ENCODE results near the gene EEIG1. TPM values are rescaled to one million over a fixed set of nuclear protein-coding genes. Genes with fewer than 3 reads are reported as not detected.

EEIG1 gene
- total RNA-seq, 1 experiment from 2014 or later = 52.3 TPM

GRCh38 chr9:127979015-127979332 lies 1.8 kb downstream of the EEIG1 start:
- Histone ChIP-seq H2BK20ac (ENCODE audit: low read depth, low read length, poor library complexity, severe bottlenecking) (no peak overlapping the region), H3K79me1 (ENCODE audit: insufficient read depth, low read depth, low read length, poor library complexity, severe bottlenecking) (peaks cover 9% of the 10 kb centered on the region), H2BK120ac (ENCODE audit: low read depth, low read length, poor library complexity, severe bottlenecking) (no peak overlapping the region), H3K27me3 (ENCODE audit: insufficient read depth, low read length) (no peaks in the 10 kb centered on the region), H2AFZ (ENCODE audit: low read length) (no peak overlapping the region), H2BK15ac (ENCODE audit: low read depth, low read length) (no peak overlapping the region), H4K5ac (ENCODE audit: insufficient read length, low read depth, low read length) (no peak overlapping the region), H4K8ac (replicated peaks; ENCODE audit: insufficient read length, low read depth, low read length) (no peak overlapping the region), H3K27ac (ENCODE audit: insufficient read length, low read depth, low read length) (no peak overlapping the region), H3K56ac (ENCODE audit: insufficient read length, low read depth, low read length) (no peak overlapping the region), H3K79me2 (ENCODE audit: insufficient read depth, low read length) (peaks cover 35% of the 10 kb centered on the region; the same call in 1 of the 2 replicates), H3K9me3 (ENCODE audit: control insufficient read depth, low read depth, low read length) (no peaks in the 10 kb centered on the region), H3K23ac (ENCODE audit: insufficient read length, low read depth, low read length) (no peak overlapping the region), H2BK5ac (ENCODE audit: insufficient read length, low read length) (no peak overlapping the region), H4K91ac (ENCODE audit: insufficient read length, low read depth, low read length) (no peak overlapping the region), H3T11ph (ENCODE audit: low read length) (no peak overlapping the region), H2AK5ac (ENCODE audit: insufficient read length, low read length) (no peak overlapping the region), H4K20me1 (ENCODE audit: control insufficient read depth, insufficient read depth, insufficient read length) (peaks cover 2% of the 10 kb centered on the region), H3K18ac (ENCODE audit: insufficient read length, low read depth, low read length) (no peak overlapping the region), H3K14ac (ENCODE audit: insufficient read depth, low read length) (no peak overlapping the region), H3K4ac (ENCODE audit: low read depth, low read length) (no peak overlapping the region), H2BK12ac (ENCODE audit: insufficient read length, low read depth, low read length) (no peak overlapping the region), H3K9ac (ENCODE audit: extremely low read depth, insufficient read length, low read length) (peak overlapping the region; percentile 3), H3K23me2 (ENCODE audit: insufficient read length, low read depth, low read length, poor library complexity, severe bottlenecking) (peaks cover 19% of the 10 kb centered on the region), H3K4me2 (ENCODE audit: insufficient read depth, insufficient read length, low read length) (peak overlapping the region; percentile 57), H3K4me1 (ENCODE audit: insufficient read depth, low read length) (peaks cover 7% of the 10 kb centered on the region)
- no peak for DNase-seq
- Mint-ChIP-seq H3K27ac (peak overlapping the region; percentile 87 to 91 (median 91)), H3K27me3 (ENCODE audit: low read depth) (no peaks in the 10 kb centered on the region; the same call in 1 of the 2 replicates), H3K4me3 (peak overlapping the region; percentile 91 to 95), H3K9me3 (no peaks in the 10 kb centered on the region), H3K36me3 (ENCODE audit: insufficient read depth in 1 of 3, low read depth in 3 of 3) (peaks cover 0 to 8% (median 0%) of the 10 kb centered on the region in 3 experiments; a peak in 2 of 7 replicates), H3K4me1 (peaks cover 48 to 61% of the 10 kb centered on the region in 2 experiments)
- no peak for TF ChIP-seq CTCF (conservative IDR thresholded peaks at IDR 0.05)
- no CpG with 5 or more reads among the region's 5 CpGs for WGBS (ENCODE audit: extremely low coverage, insufficient read length, low lambda C conversion rate)

Measured in H9 (cell line).